HUES64 (cell line): ENCODE data around the gene SLC5A11.

Experiments used
- H3K27ac ChIP-seq: 2 replicates; pipeline ENCODE4 v1.7.0; 2013; ENCODE audit warnings: low read depth, low read length, inconsistent platforms
- H3K27me3 ChIP-seq: 2 replicates; pipeline ENCODE4 v1.6.1; 2013; ENCODE audit warnings: mild to moderate bottlenecking, low read length; ENCODE audit not compliant: insufficient read depth
- H3K36me3 ChIP-seq: 2 replicates; pipeline ENCODE4 v1.6.1; 2013; ENCODE audit warnings: mild to moderate bottlenecking, low read length; ENCODE audit not compliant: insufficient read depth
- H3K4me1 ChIP-seq: 2 replicates; pipeline ENCODE4 v1.6.1; 2013; ENCODE audit warnings: mild to moderate bottlenecking, low read length, moderate library complexity; ENCODE audit not compliant: insufficient read depth
- H3K4me3 ChIP-seq: 2 replicates; pipeline ENCODE4 v1.5.1; 2013; ENCODE audit warnings: mild to moderate bottlenecking, low read length, moderate library complexity
- H3K9ac ChIP-seq: 2 replicates; pipeline ENCODE4 v1.6.1; 2013; ENCODE audit warnings: mild to moderate bottlenecking, low read depth, low read length
- H3K9me3 ChIP-seq: 2 replicates; pipeline ENCODE4 v1.6.1; 2013; ENCODE audit warnings: low read depth, low read length; ENCODE audit not compliant: insufficient read depth
- WGBS: fragments of 150-250, 120-280 bp; methylation state at CpG from one replicate; pipeline ENCODE4 v1.1.7; 2013; ENCODE audit warnings: missing lambda C conversion rate; 5-methylcytosine and 5-hydroxymethylcytosine counted together

SLC5A11 gene

DNA sequence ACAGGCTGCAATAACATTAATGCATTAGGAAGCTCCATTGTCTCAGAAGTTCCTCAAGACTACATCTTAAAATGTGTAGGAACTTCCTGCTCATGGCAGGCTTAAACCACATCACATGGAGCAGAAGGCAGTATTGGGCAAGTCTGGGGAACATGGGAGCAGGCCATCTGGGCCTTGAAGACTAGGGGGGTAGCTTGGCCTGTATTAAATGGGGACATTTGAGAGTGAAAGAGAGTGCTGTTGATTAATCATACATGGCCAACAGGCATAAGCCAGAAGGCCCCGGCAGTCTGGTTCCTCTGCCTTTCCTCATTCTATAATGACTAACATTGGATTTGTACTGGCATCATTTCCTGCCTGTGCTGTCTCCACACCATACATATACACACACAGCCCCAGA lies 25.2 kb upstream of the SLC5A11 start:
- WGBS = 97% methylated on average over 1 of the region's 1 CpG
- no peak overlapping the region for H3K27ac ChIP-seq
- H3K4me3 ChIP-seq = no peak overlapping the region
- H3K9me3 ChIP-seq = no peaks in the 10 kb centered on the region
- peaks cover 99% of the 10 kb centered on the region for H3K36me3 ChIP-seq
- no peaks in the 10 kb centered on the region for H3K27me3 ChIP-seq
- no peaks in the 10 kb centered on the region for H3K4me1 ChIP-seq
- H3K9ac ChIP-seq = no peak overlapping the region

DNA sequence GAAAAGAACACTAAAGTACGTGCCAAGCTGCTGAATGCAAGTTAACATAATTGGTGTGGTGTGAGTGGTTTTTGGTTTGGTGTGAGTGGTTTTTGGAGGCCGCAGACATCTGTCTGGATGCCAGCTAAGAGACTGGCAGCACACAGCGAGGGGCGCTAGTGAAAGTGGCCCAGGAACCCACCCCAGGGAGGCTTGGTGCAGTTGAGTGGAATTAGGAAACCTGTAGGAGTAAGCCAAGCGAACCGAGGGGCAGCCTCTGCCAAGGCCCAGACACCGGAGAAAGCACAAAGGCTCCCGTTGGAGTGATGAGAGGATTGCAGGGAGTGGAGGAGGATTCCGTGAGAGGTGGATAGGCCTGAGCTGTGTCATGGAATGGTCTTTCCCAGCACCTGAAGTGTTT lies 24.6 kb upstream of the SLC5A11 start:
- H3K27me3 ChIP-seq = no peaks in the 10 kb centered on the region
- WGBS = 95% methylated on average over 9 of the region's 9 CpGs
- H3K9ac ChIP-seq = no peak overlapping the region
- H3K4me1 ChIP-seq = no peaks in the 10 kb centered on the region
- no peak overlapping the region for H3K4me3 ChIP-seq
- no peak overlapping the region for H3K27ac ChIP-seq
- peaks cover 99% of the 10 kb centered on the region for H3K36me3 ChIP-seq
- H3K9me3 ChIP-seq = no peaks in the 10 kb centered on the region

DNA sequence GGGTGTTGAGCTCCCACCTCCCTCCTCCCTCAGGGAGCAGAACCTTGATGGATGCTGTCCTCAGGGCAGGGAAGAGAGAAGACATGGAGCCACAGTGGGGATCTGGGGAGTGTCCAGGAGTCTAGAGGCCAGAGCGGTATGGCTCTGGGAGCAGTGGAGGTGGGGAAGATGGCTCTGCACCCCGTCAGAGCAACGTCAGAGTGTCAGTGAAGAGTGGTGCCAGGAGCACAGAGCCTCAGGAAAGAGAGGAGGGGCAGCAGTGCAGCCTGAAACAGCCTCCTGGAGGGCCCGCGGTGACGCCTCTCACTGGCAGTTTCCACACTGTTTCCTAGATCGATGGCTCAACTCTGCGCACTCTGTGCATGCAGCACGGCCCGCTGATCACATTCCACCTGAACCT lies 23.2 kb upstream of the SLC5A11 start:
- Histone ChIP-seq H3K4me3 (no peak overlapping the region), H3K27ac (no peak overlapping the region), H3K9me3 (no peaks in the 10 kb centered on the region), H3K9ac (no peak overlapping the region), H3K27me3 (no peaks in the 10 kb centered on the region), H3K4me1 (no peaks in the 10 kb centered on the region), H3K36me3 (peaks cover 99% of the 10 kb centered on the region)
- WGBS = 91% methylated on average over 10 of the region's 10 CpGs

DNA sequence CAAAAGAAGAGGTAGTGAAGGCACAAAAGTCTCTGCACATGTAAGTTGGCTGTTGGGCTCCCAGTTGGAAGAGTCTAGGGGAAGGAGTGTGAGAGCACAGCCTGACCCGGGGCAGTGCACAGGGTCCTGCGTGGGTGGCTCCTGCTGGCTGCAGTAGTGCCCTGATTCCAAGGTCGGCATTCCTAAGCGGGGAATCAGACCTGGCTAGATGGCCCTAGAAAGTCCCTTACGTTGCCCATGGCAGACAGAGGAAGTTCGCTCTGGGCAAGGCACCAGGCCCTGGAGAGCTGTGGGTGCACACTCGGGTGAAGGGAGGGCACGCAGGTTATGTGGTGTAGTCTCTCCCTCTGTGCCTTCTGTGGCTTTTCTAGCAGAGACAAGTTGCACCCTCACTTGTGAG lies 22.8 kb upstream of the SLC5A11 start:
- no peak overlapping the region for H3K4me3 ChIP-seq
- 93% methylated on average over 8 of the region's 8 CpGs for WGBS
- no peak overlapping the region for H3K9ac ChIP-seq
- H3K9me3 ChIP-seq = no peaks in the 10 kb centered on the region
- no peak overlapping the region for H3K27ac ChIP-seq
- no peaks in the 10 kb centered on the region for H3K4me1 ChIP-seq
- H3K27me3 ChIP-seq = no peaks in the 10 kb centered on the region
- peaks cover 94% of the 10 kb centered on the region for H3K36me3 ChIP-seq

DNA sequence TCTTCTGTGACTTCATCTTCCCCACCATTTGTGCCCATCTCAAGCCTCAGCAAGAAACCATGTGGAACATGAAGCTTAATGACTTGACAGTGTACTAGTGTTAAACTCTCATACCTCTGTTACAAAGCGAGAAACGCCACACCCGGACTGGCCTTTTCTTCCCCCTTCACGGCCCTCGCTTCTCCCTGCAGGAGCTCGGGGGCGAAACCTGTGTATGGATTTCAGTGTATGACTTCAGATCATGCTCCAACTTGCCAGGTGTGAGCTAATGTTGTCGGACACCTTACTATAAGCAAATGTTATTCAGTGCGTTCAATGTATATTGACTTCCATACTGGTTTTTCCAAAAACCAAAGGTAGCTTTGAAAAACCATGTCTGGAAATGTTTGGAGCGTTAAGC lies 20.1 kb upstream of the SLC5A11 start:
- no peaks in the 10 kb centered on the region for H3K4me1 ChIP-seq
- H3K27me3 ChIP-seq = no peaks in the 10 kb centered on the region
- WGBS = 97% methylated on average over 10 of the region's 10 CpGs
- H3K36me3 ChIP-seq = peaks cover 67% of the 10 kb centered on the region
- no peak overlapping the region for H3K9ac ChIP-seq
- H3K4me3 ChIP-seq = no peak overlapping the region
- H3K9me3 ChIP-seq = no peaks in the 10 kb centered on the region
- no peak overlapping the region for H3K27ac ChIP-seq

DNA sequence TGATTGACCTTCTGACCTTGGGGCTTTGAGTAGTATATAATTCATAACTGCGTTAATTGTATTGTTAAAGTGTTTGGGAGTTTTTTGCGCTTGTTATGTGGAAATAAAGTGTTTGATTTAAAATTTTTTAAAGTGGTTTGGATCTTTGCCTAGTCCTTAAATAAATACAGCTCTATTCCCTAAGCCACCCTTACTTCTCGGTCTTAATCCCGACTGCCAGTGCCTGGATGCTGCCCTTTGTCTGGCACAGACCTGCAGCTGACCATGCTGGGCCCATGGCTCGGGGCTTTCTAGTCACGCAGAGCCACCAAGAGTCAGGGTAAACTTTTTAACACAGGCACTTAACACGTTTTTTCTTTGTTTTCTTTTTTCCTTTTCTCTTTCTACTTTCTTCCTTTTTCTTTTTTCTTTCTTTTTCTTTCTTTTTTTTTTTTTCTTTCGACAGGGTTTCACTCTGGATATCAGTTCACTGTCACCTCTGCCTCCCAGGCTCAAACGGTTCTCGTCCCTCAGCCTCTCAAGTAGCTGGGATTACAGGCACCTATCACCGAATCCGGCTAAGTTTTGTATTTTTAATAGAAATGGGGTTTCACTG lies 19.6 kb upstream of the SLC5A11 start:
- Histone ChIP-seq H3K9me3 (no peaks in the 10 kb centered on the region), H3K4me3 (no peak overlapping the region), H3K27me3 (no peaks in the 10 kb centered on the region), H3K36me3 (peaks cover 62% of the 10 kb centered on the region), H3K9ac (no peak overlapping the region), H3K27ac (no peak overlapping the region), H3K4me1 (no peaks in the 10 kb centered on the region)
- WGBS = 96% methylated on average over 11 of the region's 12 CpGs

DNA sequence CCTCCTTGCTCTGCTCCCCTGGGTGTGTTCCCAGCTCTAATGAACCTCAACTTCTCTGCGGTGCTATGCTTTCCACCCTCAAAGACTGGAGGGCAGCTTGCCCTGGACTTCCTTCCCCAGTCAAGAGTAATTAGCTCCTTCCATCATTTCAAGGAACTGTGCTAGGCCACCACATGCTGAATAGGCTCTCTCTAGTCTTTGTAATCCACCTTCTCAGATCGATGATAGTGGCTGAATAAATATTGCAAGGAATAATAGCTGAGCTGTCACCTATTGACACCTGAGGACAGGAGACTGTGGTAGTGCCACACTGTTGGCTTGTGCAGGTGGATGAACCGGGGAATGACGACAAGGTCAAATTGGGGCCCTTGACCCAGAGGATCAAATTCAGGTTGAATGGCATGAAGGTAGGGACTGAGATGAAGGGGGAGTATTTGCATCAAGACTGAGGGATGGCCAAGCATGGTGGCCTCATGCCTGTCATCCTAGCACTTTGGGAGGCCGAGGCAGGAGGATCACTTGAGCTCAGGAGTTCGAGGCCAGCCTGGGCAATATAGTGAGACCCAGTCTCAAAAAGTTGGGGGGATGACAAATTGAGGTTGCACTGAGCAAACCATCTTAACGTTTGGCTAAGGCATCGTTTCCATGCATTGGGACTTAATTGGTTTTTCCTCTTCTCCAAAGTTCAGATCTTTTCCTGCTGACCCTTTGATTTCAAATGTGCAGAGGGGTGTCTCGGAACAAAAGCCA lies 18.8 kb upstream of the SLC5A11 start:
- H3K9ac ChIP-seq = no peak overlapping the region
- H3K4me3 ChIP-seq = no peak overlapping the region
- H3K27ac ChIP-seq = no peak overlapping the region
- no peaks in the 10 kb centered on the region for H3K9me3 ChIP-seq
- WGBS = 96% methylated on average over 9 of the region's 9 CpGs
- H3K36me3 ChIP-seq = peaks cover 54% of the 10 kb centered on the region
- no peaks in the 10 kb centered on the region for H3K4me1 ChIP-seq
- no peaks in the 10 kb centered on the region for H3K27me3 ChIP-seq

DNA sequence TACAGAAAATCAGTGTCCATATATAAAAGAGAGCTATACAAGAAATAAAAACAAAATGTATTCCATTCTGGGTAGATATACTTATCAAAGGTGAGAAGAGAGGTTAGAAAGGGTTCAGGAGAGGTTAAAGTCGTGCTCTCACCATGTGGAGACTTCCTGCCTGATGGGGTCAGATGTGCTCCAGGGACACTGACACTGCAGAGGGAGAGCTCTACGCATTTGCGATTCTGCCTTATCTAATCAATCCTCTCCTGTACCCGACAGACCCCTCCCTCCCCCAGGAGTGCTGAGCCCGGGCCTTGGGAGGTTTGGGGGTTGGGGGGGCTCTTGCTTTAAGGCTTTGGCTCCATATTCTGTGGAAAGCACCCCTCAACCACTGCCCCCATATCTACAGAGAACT lies 16.6 kb upstream of the SLC5A11 start:
- Histone ChIP-seq H3K9me3 (no peaks in the 10 kb centered on the region), H3K9ac (no peak overlapping the region), H3K4me3 (no peak overlapping the region), H3K4me1 (no peaks in the 10 kb centered on the region), H3K27ac (no peak overlapping the region), H3K27me3 (no peaks in the 10 kb centered on the region), H3K36me3 (peaks cover 34% of the 10 kb centered on the region)
- WGBS = 88% methylated on average over 3 of the region's 5 CpGs

DNA sequence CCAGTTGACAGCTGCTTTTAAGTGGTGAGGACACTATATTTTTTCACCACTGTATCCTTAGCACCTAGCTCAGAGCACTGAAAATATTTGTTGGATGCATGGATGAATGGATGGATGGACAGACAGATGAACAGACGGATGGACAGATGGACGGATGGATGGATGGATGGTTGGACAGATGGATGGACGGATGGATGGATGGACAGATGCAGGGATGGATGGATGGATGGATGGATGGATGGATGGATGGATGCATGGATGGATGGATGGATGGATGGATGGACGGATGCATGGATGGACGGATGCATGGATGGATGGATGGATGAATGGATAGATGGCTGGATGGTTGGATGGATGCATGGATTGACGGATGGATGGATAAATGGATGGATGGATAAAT lies 12.4 kb upstream of the SLC5A11 start:
- Histone ChIP-seq H3K9ac (no peak overlapping the region), H3K4me1 (no peaks in the 10 kb centered on the region), H3K4me3 (no peak overlapping the region), H3K27ac (no peak overlapping the region), H3K27me3 (no peaks in the 10 kb centered on the region), H3K9me3 (no peaks in the 10 kb centered on the region), H3K36me3 (no peaks in the 10 kb centered on the region)
- WGBS = 84% methylated on average over 6 of the region's 6 CpGs

DNA sequence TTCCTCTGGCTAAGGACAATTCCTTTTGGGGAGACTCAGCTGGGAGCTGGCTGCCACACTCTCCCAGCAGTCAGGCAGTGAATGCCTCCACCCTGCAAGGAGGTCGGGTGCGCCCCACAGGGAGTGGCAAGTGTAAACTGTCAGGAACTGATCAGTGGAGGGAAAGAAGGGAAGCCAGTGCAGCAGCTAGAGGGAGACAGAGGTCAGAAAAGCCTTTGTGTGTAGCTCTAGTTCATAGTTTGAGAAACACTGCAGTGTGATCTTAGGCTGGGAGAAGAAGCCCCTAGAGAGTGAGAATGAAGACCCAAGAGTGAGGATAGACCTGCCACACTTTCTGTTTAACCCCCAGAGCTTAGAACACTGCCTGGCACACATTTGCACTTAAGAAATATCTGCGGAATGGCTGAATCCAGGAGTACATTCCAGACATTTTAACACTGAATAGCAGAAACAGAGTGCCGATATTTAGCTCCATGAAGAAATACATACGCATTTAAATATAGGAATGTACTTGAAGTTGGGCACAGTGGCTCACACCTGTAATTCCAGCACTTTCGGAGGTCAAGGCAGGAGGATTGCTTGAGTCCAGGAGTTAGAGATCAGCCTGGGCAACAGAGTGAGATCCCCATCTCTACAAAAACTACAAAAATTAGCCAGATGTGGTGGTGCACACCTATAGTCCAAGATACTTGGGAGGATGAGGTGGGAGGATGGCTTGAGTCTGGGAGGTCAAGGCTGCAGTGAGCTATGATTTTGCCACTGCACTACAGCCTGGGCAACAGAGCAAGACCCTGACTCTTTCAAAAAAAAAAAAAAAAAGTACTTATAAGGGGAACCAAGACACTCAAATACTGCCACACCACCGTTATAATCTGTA lies 11.1 kb upstream of the SLC5A11 start:
- H3K9ac ChIP-seq = no peak overlapping the region

DNA sequence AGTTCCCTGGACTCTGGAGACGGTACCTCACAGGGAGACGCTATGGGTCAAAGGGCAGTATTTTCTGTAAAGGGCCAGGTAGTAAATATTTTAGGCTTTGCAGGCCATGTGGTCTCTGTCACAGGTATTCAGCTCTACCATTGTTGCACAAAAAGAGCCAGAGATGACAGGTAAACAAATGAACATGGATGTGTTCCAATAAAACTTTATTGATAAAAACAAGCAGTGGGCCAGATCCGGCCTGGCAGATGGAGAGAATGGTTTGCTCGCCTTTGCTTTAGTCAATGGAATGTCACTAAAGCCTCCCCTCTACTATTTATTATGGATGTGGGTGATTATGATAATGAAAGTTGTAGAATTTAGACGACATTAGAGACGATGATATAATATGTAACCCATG lies 8.9 kb upstream of the SLC5A11 start:
- 86% methylated on average over 5 of the region's 6 CpGs for WGBS
- Histone ChIP-seq H3K9ac (no peak overlapping the region), H3K4me3 (no peak overlapping the region), H3K4me1 (no peaks in the 10 kb centered on the region), H3K27ac (no peak overlapping the region), H3K36me3 (no peaks in the 10 kb centered on the region), H3K27me3 (no peaks in the 10 kb centered on the region), H3K9me3 (no peaks in the 10 kb centered on the region)

More for the DNA sequence above, 11.1 kb upstream of the SLC5A11 start:
- H3K27me3 ChIP-seq = no peaks in the 10 kb centered on the region
- H3K9me3 ChIP-seq = no peaks in the 10 kb centered on the region
- H3K4me1 ChIP-seq = no peaks in the 10 kb centered on the region
- WGBS = 79% methylated on average over 7 of the region's 7 CpGs
- no peak overlapping the region for H3K4me3 ChIP-seq
- H3K27ac ChIP-seq = no peak overlapping the region
- no peaks in the 10 kb centered on the region for H3K36me3 ChIP-seq
